GM23338 (cell line): ENCODE measurements around the gene NUDC. TPM values are rescaled to one million over a fixed set of nuclear protein-coding genes. Genes with fewer than 3 reads are reported as not detected.

Experiments used
- ATAC-seq: fragments of 200-7000 bp; cut with Tn5 transposase; 3 replicates; pipeline ENCODE4 v1.9.1; 2020
- DNase-seq: peaks from one replicate; pipeline ENCODE4 v3.0.0-alpha.2; 2015; ENCODE audit warnings: low spot score
- H2AFZ ChIP-seq: fragments of 200-600 bp; sonication (generic); 2 replicates; pipeline ENCODE4 v1.8.0; 2016; ENCODE audit warnings: antibody characterized with exemption, mild to moderate bottlenecking, moderate library complexity
- H3F3A ChIP-seq: fragments of 200-600 bp; sonication (generic); replicated peaks from 2 replicates; pipeline ENCODE4 v1.8.0; 2017; ENCODE audit warnings: antibody characterized with exemption, mixed run types, low read depth
- H3K27ac ChIP-seq: fragments of 200-600 bp; sonication (generic); 2 replicates; pipeline ENCODE4 v1.6.1; 2016; ENCODE audit warnings: low read depth
- H3K27me3 ChIP-seq: fragments of 200-600 bp; sonication (generic); 2 replicates; pipeline ENCODE4 v1.8.0; 2016; ENCODE audit warnings: mild to moderate bottlenecking, mixed run types, moderate library complexity; ENCODE audit not compliant: insufficient read depth
- H3K36me3 ChIP-seq: fragments of 200-600 bp; sonication (generic); 2 replicates; pipeline ENCODE4 v1.8.0; 2016; ENCODE audit warnings: mild to moderate bottlenecking; ENCODE audit not compliant: insufficient read depth
- H3K4me1 ChIP-seq: fragments of 200-600 bp; sonication (generic); 2 replicates; pipeline ENCODE4 v1.8.0; 2016; ENCODE audit warnings: mild to moderate bottlenecking, moderate library complexity; ENCODE audit not compliant: insufficient read depth
- H3K4me2 ChIP-seq: fragments of 200-600 bp; sonication (generic); 2 replicates; pipeline ENCODE4 v1.7.1; 2017; ENCODE audit warnings: mixed run types
- H3K4me3 ChIP-seq: fragments of 200-600 bp; sonication (generic); 2 replicates; pipeline ENCODE4 v1.6.1; 2016; ENCODE audit warnings: mixed run types
- H3K79me2 ChIP-seq: fragments of 200-600 bp; sonication (generic); replicated peaks from 2 replicates; pipeline ENCODE4 v1.8.0; 2017; ENCODE audit warnings: mild to moderate bottlenecking; ENCODE audit not compliant: insufficient read depth
- H3K9me2 ChIP-seq: fragments of 200-600 bp; sonication (generic); 2 replicates; pipeline ENCODE4 v1.8.0; 2017; ENCODE audit not compliant: insufficient read depth
- H4K20me1 ChIP-seq: fragments of 200-600 bp; sonication (generic); replicated peaks from 2 replicates; pipeline ENCODE4 v1.8.0; 2017; ENCODE audit warnings: mild to moderate bottlenecking; ENCODE audit not compliant: insufficient read depth
- H3K27ac Mint-ChIP-seq: 2 replicates; pipeline ENCODE4 v1.8.0; 2020; ENCODE audit warnings: inconsistent platforms, mild to moderate bottlenecking, moderate library complexity, mixed read lengths
- H3K27me3 Mint-ChIP-seq: 3 replicates; pipeline ENCODE4 v1.8.0; 2022; ENCODE audit warnings: low read depth, mild to moderate bottlenecking, moderate library complexity, mixed read lengths, inconsistent platforms; ENCODE audit not compliant: insufficient read depth, poor library complexity
- H3K36me3 Mint-ChIP-seq: 3 replicates; pipeline ENCODE4 v1.8.0; 2021; ENCODE audit warnings: low read depth, mild to moderate bottlenecking, inconsistent platforms, moderate library complexity, mixed read lengths
- H3K4me1 Mint-ChIP-seq: 3 replicates; pipeline ENCODE4 v1.8.0; 2020; ENCODE audit warnings: mild to moderate bottlenecking, inconsistent platforms, mixed read lengths
- H3K4me3 Mint-ChIP-seq: 3 replicates; pipeline ENCODE4 v1.8.0; 2021; ENCODE audit warnings: moderate library complexity, mild to moderate bottlenecking, inconsistent platforms, mixed read lengths
- H3K9me3 Mint-ChIP-seq: 3 replicates; pipeline ENCODE4 v1.8.0; 2020; ENCODE audit warnings: moderate library complexity, mild to moderate bottlenecking, inconsistent platforms, mixed read lengths
- CREB1 ChIP-seq: fragments of 250-450 bp; sonication (Bioruptor Pico); IDR thresholded peaks from 2 replicates; pipeline ENCODE4 v1.5.0; 2020; ENCODE audit warnings: low read depth, mild to moderate bottlenecking, moderate library complexity
- ETS1 ChIP-seq: IDR thresholded peaks from 2 replicates; pipeline ENCODE4 v1.6.1; 2016; ENCODE audit warnings: antibody characterized with exemption
- EZH2 ChIP-seq: fragments of 200-600 bp; sonication (generic); IDR thresholded peaks from one replicate; pipeline ENCODE4 v1.8.0; 2017; ENCODE audit warnings: antibody characterized with exemption, mild to moderate bottlenecking, low read depth; ENCODE audit not compliant: unreplicated experiment
- EZH2phosphoT487 ChIP-seq: fragments of 200-600 bp; sonication (generic); IDR thresholded peaks from one replicate; pipeline ENCODE4 v1.8.1; 2018; ENCODE audit warnings: antibody characterized with exemption; ENCODE audit not compliant: unreplicated experiment
- JUNB ChIP-seq: IDR thresholded peaks from one replicate; pipeline ENCODE4 v1.6.1; 2016; ENCODE audit warnings: antibody characterized with exemption; ENCODE audit not compliant: unreplicated experiment
- NANOG ChIP-seq: IDR thresholded peaks from 2 replicates; pipeline ENCODE4 v1.6.1; 2016; ENCODE audit warnings: antibody characterized with exemption, borderline replicate concordance
- REST ChIP-seq: IDR thresholded peaks from one replicate; pipeline ENCODE4 v1.6.1; 2018; ENCODE audit warnings: antibody characterized with exemption; ENCODE audit not compliant: unreplicated experiment
- STAT1 ChIP-seq: IDR thresholded peaks from one replicate; pipeline ENCODE4 v1.6.1; 2016; ENCODE audit warnings: antibody characterized with exemption; ENCODE audit not compliant: unreplicated experiment
- ZNF331 ChIP-seq: fragments of 250-450 bp; sonication (Bioruptor Pico); IDR thresholded peaks from 2 replicates; pipeline ENCODE4 v1.5.0; 2020; ENCODE audit warnings: low read depth, mild to moderate bottlenecking, moderate library complexity
- polyA plus RNA-seq: library from polyadenylated mRNA; unstranded; fragments of >200 nt; fragmentation: Nextera tagmentation; extraction: Ambion mirVana; gene quantifications from 2 replicates; pipeline ENCODE4 v1.2.1, GENCODE V29; 2016
- total RNA-seq: library from RNA; depleted of rRNA; stranded (reverse); fragments of >200 nt; shearing (Covaris generic); gene quantifications from 2 replicates; pipeline ENCODE4 v1.2.3, GENCODE V29; 2014

Gene NUDC
- total and polyA plus RNA-seq, 2 experiments from 2014 or later, result 96.2 to 224 TPM

GRCh38 chr1:26957306-26957705 is 35.8 kb downstream of the NUDC start:
- Histone ChIP-seq H3K79me2 (peaks cover 10% of the 10 kb centered on the region), H3K36me3 (no peaks in the 10 kb centered on the region; the same call in 1 of the 2 replicates), H3K27ac (no peak overlapping the region), H3K4me1 (peaks cover 22% of the 10 kb centered on the region; the same call in 1 of the 2 replicates), H3F3A (peaks cover 6% of the 10 kb centered on the region; the same call in 1 of the 2 replicates), H3K27me3 (no peaks in the 10 kb centered on the region), H3K9me2 (no peaks in the 10 kb centered on the region), H2AFZ (no peak overlapping the region), H3K4me2 (no peak overlapping the region), H3K4me3 (no peak overlapping the region), H4K20me1 (peaks cover 4% of the 10 kb centered on the region; the same call in 1 of the 2 replicates)
- no peak for TF ChIP-seq ETS1
- no peak for TF ChIP-seq CREB1 (CRISPR knock-in tag)
- no peak for TF ChIP-seq STAT1
- TF ChIP-seq REST, result no peak
- no peak for TF ChIP-seq EZH2
- TF ChIP-seq EZH2phosphoT487, result no peak
- TF ChIP-seq ZNF331 (CRISPR knock-in tag), result no peak
- no peak for TF ChIP-seq NANOG
- peaks cover 2% of the 10 kb centered on the region; the same call in 1 of the 3 replicates for H3K9me3 Mint-ChIP-seq
- DNase-seq (no peak), ATAC-seq (no peak)
- H3K4me1 Mint-ChIP-seq, result peaks cover 7% of the 10 kb centered on the region; the same call in 2 of the 3 replicates
- H3K4me3 Mint-ChIP-seq, result no peak overlapping the region
- peaks cover 7% of the 10 kb centered on the region for H3K27me3 Mint-ChIP-seq
- peaks cover 20% of the 10 kb centered on the region for H3K36me3 Mint-ChIP-seq
- no peak overlapping the region for H3K27ac Mint-ChIP-seq

GRCh38 chr1:26959270-26959669 is 37.7 kb downstream of the NUDC start:
- DNase-seq, result no peak
- Mint-ChIP-seq H3K27me3 (peaks cover 8% of the 10 kb centered on the region), H3K4me1 (peaks cover 7% of the 10 kb centered on the region; the same call in 2 of the 3 replicates), H3K27ac (no peak overlapping the region), H3K36me3 (peaks cover 12% of the 10 kb centered on the region), H3K4me3 (peak overlapping the region; percentile 77), H3K9me3 (peaks cover 2% of the 10 kb centered on the region; the same call in 1 of the 3 replicates)
- ATAC-seq, result no peak; the same call in 2 of the 3 replicates
- Histone ChIP-seq H3K27ac (no peak overlapping the region), H3K4me1 (peaks cover 22% of the 10 kb centered on the region; the same call in 1 of the 2 replicates), H3K4me3 (peak overlapping the region; percentile 96), H2AFZ (no peak overlapping the region), H3K36me3 (no peaks in the 10 kb centered on the region; the same call in 1 of the 2 replicates), H3K9me2 (no peaks in the 10 kb centered on the region), H3K27me3 (no peaks in the 10 kb centered on the region), H3F3A (peaks cover 6% of the 10 kb centered on the region; the same call in 1 of the 2 replicates), H3K79me2 (peaks cover 10% of the 10 kb centered on the region), H3K4me2 (peak overlapping the region; percentile 84), H4K20me1 (0 out of 2 replicates have a peak, but pooled peaks cover 4% of the 10 kb centered on the region)
- no peak for TF ChIP-seq ETS1
- no peak for TF ChIP-seq EZH2phosphoT487
- no peak for TF ChIP-seq ZNF331 (CRISPR knock-in tag)
- TF ChIP-seq EZH2, result no peak
- TF ChIP-seq JUNB, result no peak
- no peak for TF ChIP-seq CREB1 (CRISPR knock-in tag)
